Measurements from ENCODE around the gene FOS.

DNA sequence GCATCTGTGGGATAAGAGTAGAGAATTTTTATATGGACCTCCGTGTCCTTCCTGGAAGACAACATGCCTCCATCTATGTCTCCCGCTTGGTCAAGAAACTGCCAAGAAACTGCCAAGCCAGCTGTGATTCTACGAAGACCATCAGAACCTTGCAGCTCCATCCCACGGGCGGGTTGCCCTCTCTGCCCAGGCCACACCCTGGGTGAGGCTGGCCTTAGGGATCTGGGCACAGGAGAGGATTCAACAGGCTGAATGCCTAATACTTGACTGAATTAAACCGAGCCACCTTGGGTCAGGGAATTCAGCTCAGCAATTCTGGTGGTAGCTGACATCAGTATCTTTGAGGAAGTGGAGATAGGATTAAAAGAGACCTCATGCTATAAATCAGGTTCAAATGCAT is 37.8 kb upstream of the FOS start:
- no peak for TF ChIP-seq CTCF (IDR thresholded peaks at IDR 0.05)
- no peak for TF ChIP-seq POLR2A (IDR thresholded peaks at IDR 0.05)
